COLO668 (cell line): ENCODE results near the gene SEL1L.
"Not testable (repeated sequence)": the region's sequence is repeated elsewhere in the genome, so short reads cannot be mapped to it uniquely, and the experiment has no call there.

Source experiments
- DNase-seq: peaks from one replicate; lab custom pipeline; 2025; ENCODE audit not compliant: unreplicated experiment; lab: John Stamatoyannopoulos, UW

SEL1L gene

DNA sequence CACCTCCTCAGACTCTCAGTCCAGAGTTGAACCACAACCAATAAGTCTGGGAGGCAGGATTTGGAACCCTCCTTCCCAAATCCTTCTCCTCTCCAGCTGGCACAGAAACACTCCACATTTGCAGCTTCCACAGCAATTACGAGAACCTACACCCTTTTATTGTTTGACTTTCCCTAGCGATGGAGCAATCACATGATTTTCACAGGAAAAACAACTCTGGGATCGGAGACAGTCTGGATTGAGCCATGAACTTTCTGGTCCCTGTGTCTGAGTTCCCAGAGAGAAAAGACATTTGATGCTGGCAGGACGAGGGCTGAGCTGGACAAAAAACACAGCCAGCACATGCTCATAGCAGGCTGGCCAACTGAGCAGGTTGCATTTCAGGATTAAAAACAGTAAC lies 84.5 kb downstream of the SEL1L start:
- DNase-seq: no peak

DNA sequence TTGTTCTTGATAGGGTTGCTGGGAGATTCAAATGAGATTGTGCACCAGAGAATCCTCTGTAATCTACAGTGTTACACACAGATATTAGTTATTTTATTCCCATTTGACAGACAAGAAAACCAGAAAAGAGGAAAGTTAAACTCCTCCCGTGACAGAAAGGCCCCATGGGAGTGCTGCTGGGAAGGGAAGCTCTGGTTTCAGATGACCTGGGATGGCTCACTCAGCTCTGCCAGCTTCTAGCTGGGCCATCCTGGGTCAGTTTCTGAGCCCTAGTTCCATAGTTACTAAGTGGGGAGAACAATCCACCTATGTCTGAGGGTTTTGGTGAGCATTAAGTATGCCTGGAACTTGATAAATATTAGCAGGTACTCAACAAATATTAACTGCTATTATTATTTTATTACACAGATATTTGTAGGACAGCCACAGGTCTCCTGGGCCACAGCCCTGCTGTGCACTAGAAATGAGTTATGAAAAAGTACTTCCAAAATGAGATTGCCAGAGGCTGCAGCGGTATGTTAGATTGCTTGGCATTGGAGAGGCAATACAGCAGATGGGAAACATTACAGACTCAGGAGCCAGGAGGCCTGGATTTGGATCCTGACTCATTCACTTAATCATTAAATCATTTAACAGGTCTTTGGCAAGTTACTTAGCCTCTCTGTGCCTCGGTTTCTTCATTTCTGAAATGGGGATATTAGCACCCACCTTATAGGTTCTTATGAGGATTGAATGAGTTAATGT lies 86.5 kb downstream of the SEL1L start:
- no peak for DNase-seq

DNA sequence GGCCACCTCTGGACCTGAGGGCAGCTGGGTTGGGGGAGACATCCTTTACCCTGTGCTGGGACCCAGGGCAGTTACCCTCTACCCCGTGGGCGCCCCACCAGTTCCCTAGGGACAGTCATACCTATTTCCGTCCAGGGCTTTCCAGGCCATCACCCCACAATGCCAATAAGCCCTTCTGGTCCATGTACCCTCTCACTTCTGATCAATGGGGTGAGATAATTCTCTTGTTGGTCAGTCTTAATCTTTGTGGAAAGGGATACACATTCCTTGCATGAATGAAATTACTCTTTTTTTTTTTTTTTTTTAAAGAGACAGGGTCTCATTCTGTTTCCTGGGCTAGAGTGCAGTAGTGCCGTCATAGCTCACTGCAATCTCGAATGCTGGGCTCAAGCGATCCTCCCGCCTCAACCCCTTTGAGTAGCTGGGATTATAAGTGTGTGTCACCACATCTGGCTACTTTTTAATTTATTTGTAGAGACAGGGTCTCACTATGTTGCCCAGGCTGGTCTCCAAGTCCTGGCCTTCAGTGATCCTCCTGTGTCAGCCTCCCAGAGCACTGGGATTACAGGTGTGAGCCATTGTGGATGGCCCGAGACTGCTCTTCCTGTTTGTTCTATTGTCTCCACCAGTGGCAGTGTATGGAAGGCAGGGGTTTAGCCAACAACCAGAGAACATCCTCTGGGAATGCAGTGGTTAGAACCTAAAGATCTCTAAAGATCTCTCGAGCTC lies 87.2 kb downstream of the SEL1L start:
- DNase-seq: no peak

DNA sequence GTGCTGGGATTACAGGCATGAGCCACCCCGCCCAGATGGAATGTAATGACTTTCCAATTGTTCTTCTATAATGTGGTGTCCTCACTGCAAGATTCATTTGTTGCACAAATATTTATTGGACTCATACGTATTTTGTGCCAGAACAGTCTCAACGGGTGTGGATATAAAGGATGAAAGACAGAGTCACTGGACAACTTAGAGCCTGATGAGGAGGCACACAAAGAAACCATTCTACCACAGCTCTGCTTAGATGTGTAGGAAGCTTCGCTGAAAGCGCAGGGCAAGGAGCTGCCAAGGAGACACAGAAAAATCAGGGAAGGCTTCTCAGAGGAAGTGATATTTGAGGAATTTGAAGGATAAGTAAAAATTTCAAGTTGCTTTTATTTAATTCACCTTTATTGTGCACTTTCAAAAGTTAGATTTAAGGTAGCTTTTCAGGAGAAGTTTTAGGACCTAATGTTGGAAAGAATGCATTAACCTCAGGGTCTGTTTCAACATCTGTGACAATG lies 92.0 kb downstream of the SEL1L start:
- DNase-seq: no peak

DNA sequence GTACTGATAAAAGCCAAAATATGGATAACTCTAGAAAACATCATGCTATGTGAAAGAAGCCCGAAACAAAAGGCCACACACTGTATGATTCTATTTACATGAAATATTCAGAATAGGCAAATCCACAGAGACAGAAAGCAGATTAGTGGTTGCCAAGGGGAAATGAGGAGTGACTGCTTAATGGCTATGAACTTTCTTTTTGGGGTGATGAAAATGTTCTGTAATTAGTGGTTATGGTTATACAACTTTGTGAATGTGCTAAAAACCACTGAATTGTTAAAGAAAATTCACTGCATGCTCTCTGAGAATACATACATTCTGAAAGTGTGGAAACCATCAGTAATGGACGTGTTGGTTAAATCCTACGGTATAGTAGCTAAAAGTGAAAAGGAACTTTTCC lies 93.6 kb downstream of the SEL1L start:
- DNase-seq: no peak

DNA sequence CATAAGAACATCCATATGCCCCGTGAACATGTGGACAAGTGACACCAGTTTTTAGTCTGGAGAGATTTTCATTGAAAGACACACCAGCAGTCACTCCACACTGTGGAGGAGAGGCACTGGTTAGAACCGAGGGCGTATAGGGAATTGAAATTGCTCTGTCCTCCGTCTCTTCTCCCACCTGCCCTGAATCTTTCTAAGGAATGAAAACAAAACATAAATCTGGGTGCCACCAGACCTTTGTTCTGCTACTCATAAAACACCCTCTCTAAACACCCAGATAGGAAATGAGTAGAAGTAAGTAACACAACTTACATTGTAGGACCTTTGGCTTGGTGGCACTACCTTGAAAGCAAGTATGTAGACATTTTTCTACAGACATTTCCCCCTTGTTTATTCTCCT lies 96.4 kb downstream of the SEL1L start:
- DNase-seq: peak; percentile 44

DNA sequence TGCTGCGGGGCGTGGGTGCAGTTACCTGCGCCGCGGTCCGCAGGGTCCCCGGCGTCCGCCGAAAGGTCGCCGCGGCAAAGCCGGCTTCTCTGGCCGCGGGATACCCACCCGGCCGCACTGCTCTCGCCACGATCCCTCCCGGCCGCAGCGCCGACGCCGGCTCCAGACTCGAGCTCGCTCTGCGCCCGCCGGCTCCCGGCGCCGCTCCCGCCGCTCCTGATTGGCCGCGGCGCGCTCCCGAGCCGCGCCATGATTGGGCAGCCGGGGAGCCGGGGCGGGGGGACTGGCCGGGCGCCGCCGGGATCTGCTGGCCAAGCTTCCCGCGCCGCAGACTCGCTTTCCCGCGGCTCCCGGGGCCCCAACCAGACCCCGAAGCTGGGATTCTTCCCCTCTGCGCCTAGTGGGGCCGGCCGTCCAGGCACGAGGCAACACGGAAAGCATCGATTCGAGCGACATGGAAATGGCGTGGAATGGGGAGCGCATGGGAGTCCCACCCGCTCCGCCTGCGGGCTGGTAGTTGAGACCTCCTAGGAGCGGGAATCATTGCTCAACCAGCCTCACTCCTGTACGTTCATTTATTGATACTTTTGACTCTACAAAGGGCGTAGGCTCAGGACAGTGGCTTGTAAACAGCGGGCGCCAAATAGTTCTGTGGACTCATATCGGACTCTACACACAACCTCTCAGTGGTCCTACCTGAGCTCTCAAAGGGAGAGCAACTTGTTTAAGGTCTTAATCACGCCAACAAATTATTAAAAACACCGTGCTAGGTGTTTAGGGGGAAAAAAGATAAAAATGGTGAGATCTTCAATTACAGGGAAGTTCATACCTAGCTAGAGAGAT lies 97.1 kb downstream of the SEL1L start:
- peak; percentile 97 for DNase-seq

DNA sequence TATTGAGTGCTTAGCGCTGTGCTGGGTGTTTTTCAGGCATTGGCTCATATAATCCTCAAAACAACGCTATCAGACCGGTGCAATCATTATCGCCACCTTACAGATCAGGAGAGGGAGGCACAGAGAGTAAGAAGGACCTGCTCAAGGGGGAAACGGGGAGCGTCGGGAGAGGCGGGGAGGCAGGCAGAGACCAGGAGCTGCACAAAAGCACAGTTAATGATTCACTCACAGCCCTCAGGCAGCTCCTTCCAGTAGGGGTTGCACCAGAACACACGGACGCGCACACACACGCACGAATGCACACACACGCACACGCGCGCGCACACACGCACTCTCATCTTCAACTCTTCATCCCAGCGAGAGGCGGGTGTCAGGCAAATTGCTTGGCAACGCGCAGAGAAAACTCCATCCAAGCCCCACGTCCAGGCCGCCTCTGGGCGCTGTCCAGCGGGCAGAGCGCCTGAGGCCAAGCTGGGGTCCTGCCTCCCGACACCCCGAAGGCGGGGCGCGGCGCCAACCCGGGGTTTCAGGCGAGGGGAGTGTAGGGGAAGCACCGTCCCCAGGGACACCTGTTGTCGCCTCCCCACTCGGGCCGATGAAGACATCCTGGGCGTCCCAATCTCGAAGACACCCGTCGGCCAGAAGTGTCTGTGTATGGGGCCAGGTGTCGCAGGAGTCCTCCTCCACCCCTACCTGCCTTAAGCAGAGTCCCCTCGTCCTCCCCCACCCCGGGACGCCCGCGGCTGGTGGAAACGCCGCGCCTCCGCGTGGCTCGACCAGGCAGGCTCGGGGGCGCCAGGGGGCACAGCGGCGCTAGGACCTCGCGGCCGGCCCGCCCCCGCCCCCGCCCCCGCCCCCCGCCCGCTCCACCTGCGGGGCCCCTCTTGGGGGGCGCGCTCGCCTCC lies 98.0 kb downstream of the SEL1L start:
- peak; percentile 91 for DNase-seq

DNA sequence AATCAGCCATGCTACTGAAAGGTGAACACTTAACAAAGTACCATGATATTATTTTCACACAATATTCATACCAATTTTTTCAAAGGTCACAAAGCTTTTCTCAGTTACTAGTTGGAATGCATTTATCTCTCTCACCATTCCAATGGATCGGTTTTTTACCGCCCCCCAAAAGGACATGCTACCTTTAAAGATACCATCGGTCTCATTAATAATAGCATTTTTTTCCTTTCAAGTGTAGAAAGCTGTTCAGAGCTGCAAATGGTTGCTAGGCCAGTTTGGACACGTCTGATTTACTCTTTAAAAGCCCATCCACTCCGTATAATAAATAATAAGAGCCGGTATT lies 98.6 kb downstream of the SEL1L start:
- no peak for DNase-seq

DNA sequence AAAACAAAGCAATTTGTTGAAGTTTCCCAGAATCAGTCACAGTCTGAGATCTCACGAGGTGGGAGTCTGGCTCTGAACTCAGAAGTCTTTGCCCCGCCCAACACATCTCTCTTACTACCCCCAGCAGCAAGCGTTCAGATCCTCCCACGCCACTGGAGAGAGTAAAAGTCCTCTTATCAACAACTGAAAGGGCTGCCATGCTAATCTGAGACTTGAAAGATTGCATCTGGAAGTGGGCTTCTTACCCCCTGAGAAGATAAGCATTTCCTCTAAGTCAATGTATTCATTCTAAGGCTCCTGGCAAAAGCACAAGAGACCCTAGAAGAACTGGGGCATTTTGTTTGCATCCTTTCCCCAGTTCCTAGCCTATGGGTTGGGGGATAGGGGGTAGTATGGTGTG lies 99.4 kb downstream of the SEL1L start:
- DNase-seq: no peak

DNA sequence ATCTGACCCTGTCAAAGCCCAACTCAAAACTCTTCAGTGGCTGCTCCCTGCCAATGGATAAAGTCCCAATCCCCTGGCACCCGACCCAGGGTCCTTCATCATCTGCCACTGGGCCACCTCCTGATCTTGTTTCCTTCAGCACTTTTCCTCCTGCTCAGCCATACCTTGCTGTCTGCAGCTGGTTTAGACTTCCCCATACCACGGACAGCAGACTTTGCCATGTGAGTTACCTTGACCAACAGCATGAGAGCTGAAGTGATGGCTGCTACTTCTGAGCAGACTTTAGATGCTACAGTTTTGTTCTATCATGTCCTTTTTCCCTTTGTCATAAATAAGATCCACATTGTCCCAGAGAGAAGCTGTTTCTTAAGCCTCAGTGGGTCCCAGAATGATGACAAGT lies 100.3 kb downstream of the SEL1L start:
- DNase-seq: no peak

DNA sequence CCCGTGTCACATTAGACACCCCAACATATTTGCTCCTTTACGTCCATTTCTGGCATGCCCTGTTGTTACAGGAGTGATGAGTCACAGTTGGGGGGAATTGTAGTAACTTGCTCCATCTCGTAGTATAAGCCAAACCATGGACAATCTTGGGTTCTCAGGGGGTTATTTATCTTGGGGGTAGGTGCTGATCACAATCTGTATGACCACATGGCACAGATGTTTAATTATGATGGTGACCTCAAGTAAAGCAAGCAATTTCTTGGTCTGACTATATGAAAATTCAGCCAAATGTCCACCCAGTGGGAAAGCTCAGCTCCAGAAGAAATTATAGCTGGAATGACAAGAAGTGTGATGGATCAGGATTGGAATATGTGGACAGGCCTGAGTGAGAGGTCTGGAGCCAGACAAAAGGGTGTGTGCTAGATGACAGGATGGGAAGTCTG lies 101.4 kb downstream of the SEL1L start:
- DNase-seq: no peak

DNA sequence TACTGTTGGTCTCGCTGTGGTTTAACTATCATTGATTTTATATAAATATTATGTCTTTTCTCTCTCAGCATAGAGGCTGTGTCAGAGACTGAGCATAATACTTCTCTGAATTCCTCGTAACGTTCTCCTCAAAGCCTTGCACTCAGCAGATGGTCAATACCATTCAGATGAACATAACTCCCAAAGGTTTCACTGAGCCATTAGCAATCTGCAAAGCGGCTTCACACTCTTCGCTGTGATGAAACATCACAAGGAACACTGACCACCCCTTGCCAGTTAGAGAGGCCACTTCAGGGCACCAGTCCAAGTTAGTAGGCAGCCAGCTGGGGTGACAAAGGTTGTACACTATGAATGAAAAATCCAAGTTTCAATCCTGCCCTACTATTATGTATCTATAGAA lies 103.4 kb downstream of the SEL1L start:
- no peak for DNase-seq

DNA sequence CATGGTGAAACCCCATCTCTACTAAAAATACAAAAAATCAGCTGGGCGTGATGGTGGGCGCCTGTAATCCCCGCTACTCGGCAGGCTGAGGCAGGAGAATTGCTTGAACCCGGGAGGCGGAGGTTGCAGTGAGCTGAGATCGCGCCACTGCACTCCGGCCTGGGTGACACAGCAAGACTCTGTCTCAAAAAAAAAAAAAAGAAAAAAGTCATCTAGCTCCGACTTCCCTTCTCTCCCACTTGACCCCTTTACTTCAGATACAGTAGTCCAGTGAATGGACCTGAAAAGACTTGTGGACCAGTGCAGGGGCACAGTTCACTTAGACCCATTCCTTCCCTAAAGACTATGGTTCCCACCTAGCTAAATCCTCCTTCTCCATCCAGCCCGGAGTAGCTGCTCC lies 103.9 kb downstream of the SEL1L start:
- not testable (repeated sequence) for DNase-seq

DNA sequence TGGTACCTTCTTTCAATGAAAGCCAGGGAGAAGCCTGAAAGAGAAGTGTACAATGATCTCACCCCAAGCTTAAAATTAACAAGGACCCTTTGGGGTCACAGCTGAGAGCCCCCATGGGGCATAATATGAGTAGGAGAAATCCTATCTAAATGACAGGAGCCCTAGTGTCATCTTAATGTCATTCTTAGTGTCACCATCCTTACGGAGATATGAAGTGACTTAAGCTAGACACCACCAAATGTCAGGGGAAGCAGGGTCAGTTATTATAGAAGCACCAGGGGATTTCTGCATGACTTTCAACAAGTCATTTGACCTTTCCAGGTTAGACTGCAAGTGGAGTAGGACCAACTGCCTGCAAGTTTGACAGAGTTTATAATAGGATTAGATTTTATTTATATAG lies 104.6 kb downstream of the SEL1L start:
- DNase-seq: no peak

DNA sequence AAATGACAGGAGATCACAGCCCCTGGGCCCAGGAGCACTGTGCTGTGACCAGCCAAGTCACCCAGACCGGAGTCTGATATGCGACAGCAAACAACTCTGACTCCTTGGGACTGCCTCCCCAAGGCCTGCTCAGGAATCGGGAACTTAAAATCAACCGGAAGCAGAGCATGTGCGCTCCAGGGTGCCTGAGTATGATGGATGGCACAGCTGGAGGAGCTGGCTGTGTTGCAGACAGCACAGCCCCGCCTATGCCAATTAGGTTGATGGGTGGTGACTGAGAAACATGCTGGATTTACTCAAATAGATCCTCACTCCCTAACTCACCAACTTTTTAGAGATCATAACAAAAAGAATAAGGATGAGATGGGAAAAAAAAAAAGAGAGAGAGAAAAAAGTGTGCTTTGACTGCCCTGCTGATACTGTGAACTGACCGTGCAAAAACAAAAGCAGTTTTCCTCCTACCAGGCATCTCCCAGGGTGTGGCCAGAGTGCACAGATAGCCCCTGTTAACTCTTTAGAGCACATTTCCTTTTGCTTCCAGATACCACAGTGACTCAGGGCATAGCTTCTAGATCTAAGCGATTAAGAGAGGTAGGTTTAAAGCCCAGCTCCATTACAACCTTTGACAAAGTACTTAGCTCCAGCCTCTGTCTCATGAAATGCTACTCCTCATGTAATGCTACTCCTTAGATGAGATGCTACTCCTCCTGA lies 106.2 kb downstream of the SEL1L start:
- peak; percentile 14 for DNase-seq

DNA sequence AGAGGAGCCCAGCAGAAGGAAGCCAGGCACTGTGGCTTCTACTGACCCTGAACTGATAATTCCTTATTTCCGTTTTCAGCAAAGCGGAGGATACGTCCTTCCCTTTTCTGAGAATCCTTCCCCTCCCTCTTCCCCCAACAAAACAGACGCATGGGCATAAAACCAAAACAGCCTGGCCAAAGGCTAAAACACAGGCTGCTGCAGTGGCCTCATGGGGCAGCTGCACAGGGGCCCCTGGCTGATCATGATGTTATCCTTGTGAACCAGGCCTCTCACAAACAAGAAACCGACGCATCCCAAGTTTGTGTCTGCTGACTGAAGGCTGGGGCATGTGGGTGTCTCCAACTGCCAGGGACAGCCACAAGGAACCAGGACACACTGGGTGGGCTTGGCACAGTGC lies 110.1 kb downstream of the SEL1L start:
- DNase-seq: no peak
